Smooth muscle cell (in vitro differentiated cells): ENCODE data around the gene ADD3. TPM values are rescaled to one million over a fixed set of nuclear protein-coding genes. Genes with fewer than 3 reads are reported as not detected.

Source experiments
- DNase-seq: peaks from one replicate; lab custom pipeline; 2025; ENCODE audit not compliant: unreplicated experiment; lab: John Stamatoyannopoulos, UW
- H2AFZ ChIP-seq: fragments of 200-600 bp; sonication (generic); 2 replicates; pipeline ENCODE4 v1.6.0; 2016; ENCODE audit warnings: antibody characterized with exemption, low read depth, mild to moderate bottlenecking
- H3F3A ChIP-seq: fragments of 200-600 bp; sonication (generic); 2 replicates; pipeline ENCODE4 v1.6.0; 2017; ENCODE audit warnings: antibody characterized with exemption, low read depth
- H3K27ac ChIP-seq: fragments of 200-600 bp; sonication (generic); 2 replicates; pipeline ENCODE4 v1.5.1; 2016; ENCODE audit warnings: low read depth, mild to moderate bottlenecking
- H3K27me3 ChIP-seq: fragments of 200-600 bp; sonication (generic); 2 replicates; pipeline ENCODE4 v1.6.1; 2016; ENCODE audit warnings: low read depth, mild to moderate bottlenecking
- H3K36me3 ChIP-seq: fragments of 200-600 bp; sonication (generic); 2 replicates; pipeline ENCODE4 v1.5.1; 2016; ENCODE audit warnings: low read depth
- H3K4me1 ChIP-seq: fragments of 200-600 bp; sonication (generic); 2 replicates; pipeline ENCODE4 v1.5.1; 2016; ENCODE audit warnings: low read depth
- H3K4me2 ChIP-seq: fragments of 200-600 bp; sonication (generic); 2 replicates; pipeline ENCODE4 v1.6.0; 2016; ENCODE audit warnings: mild to moderate bottlenecking
- H3K4me3 ChIP-seq: fragments of 200-600 bp; sonication (generic); 2 replicates; pipeline ENCODE4 v1.5.1; 2016; ENCODE audit warnings: mild to moderate bottlenecking
- H3K79me2 ChIP-seq: fragments of 200-600 bp; sonication (generic); 2 replicates; pipeline ENCODE4 v1.6.0; 2016; ENCODE audit warnings: low read depth, mild to moderate bottlenecking
- H3K9ac ChIP-seq: fragments of 200-600 bp; sonication (generic); 2 replicates; pipeline ENCODE4 v1.6.0; 2016; ENCODE audit warnings: low read depth
- H3K9me3 ChIP-seq: fragments of 200-600 bp; sonication (generic); replicated peaks from 2 replicates; pipeline ENCODE4 v1.5.1; 2016; ENCODE audit warnings: low read depth
- H4K20me1 ChIP-seq: fragments of 200-600 bp; sonication (generic); 2 replicates; pipeline ENCODE4 v1.6.0; 2016; ENCODE audit warnings: low read depth
- WGBS: methylation state at CpG from one replicate; pipeline ENCODE4 v1.1.7; 2016; ENCODE audit warnings: low lambda C conversion rate; 5-methylcytosine and 5-hydroxymethylcytosine counted together
- polyA plus RNA-seq: library from polyadenylated mRNA; unstranded; fragments of >200 nt; fragmentation: Nextera tagmentation; extraction: Ambion mirVana; gene quantifications from 2 replicates; pipeline ENCODE4 v1.2.1, GENCODE V29; 2016
- total RNA-seq: library from RNA; depleted of rRNA; stranded (reverse); fragments of >200 nt; gene quantifications from 2 replicates; pipeline ENCODE4 v1.2.3, GENCODE V29; 2014
- TF ChIP-seq, protein P1 (sequence below): fragments of 200-600 bp; sonication (generic); IDR thresholded peaks from 2 replicates; pipeline ENCODE4 v1.5.1; 2017; ENCODE audit warnings: borderline replicate concordance, mild to moderate bottlenecking, antibody characterized with exemption; ENCODE audit not compliant: insufficient read depth, poor library complexity, severe bottlenecking

Gene ADD3
- total and polyA plus RNA-seq, 2 experiments from 2014 or later, result 75.0 to 155 TPM

DNA sequence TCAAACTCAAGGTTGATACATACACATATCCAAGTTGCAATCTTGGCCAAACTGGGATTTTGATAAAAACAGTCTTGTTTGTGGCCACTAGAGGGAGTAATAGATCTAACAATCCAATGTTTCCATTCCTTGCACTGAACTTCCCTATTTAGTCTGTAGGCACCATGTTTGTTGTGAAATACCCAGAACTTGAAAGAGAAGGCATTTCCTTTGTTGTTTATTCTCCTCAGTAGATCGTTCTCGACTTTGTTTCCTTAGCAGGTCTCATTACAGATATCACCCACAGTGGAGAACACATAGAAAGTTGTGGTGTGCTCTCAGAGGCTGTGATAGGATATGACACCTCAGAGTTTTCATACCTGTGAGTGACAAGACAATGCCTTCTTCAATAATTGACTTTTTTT is 129.4 kb downstream of the ADD3 start:
- no peak overlapping the region for H2AFZ ChIP-seq
- H3K27ac ChIP-seq, result no peak overlapping the region
- no peak overlapping the region for H3K4me2 ChIP-seq
- H3K9ac ChIP-seq, result no peak overlapping the region
- H3K79me2 ChIP-seq, result no peaks in the 10 kb centered on the region
- WGBS, result 8% methylated on average over 2 of the region's 2 CpGs
- H3K27me3 ChIP-seq, result no peaks in the 10 kb centered on the region
- peaks cover 9% of the 10 kb centered on the region for H3K36me3 ChIP-seq
- no peaks in the 10 kb centered on the region for H3F3A ChIP-seq
- no peak overlapping the region for H3K4me3 ChIP-seq
- TF ChIP-seq, protein P1, sequence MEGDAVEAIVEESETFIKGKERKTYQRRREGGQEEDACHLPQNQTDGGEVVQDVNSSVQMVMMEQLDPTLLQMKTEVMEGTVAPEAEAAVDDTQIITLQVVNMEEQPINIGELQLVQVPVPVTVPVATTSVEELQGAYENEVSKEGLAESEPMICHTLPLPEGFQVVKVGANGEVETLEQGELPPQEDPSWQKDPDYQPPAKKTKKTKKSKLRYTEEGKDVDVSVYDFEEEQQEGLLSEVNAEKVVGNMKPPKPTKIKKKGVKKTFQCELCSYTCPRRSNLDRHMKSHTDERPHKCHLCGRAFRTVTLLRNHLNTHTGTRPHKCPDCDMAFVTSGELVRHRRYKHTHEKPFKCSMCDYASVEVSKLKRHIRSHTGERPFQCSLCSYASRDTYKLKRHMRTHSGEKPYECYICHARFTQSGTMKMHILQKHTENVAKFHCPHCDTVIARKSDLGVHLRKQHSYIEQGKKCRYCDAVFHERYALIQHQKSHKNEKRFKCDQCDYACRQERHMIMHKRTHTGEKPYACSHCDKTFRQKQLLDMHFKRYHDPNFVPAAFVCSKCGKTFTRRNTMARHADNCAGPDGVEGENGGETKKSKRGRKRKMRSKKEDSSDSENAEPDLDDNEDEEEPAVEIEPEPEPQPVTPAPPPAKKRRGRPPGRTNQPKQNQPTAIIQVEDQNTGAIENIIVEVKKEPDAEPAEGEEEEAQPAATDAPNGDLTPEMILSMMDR, result peak; percentile 83
- H3K4me1 ChIP-seq, result no peaks in the 10 kb centered on the region
- no peak for DNase-seq
- H4K20me1 ChIP-seq, result no peaks in the 10 kb centered on the region
- H3K9me3 ChIP-seq, result no peaks in the 10 kb centered on the region

DNA sequence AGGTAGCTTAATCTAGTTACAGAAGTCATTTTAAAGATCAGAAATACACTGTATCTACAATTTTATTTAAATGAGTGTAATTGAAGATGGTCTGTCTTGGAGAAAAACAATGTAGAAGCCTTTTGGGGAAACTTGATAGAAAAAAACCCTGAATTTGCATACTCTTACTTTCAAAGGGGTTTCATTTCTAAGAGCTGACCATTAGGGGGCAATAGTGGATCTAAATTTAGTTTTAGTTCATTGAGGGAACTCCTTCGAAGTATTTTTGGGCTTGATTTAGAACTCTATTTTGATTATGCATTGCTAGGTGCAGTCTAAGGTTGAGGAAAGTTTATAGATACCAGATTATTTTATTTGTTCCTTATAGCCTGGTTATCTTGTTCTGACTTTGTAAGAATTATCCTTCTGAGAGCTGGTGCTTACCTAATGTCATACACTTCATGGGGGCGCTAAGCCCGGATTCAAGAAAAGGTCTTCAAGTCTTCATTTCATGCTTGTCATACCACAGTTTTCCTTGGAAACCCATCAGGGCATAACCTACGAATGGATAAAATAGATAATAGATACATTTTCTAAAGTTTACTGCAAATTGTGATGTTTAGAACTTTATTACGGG is 130.5 kb downstream of the ADD3 start:
- Histone ChIP-seq H2AFZ (no peak overlapping the region), H3K9me3 (no peaks in the 10 kb centered on the region), H3K4me3 (no peak overlapping the region), H3K9ac (no peak overlapping the region), H3K4me2 (no peak overlapping the region), H3K4me1 (no peaks in the 10 kb centered on the region), H3F3A (no peaks in the 10 kb centered on the region), H3K27ac (no peak overlapping the region), H3K79me2 (no peaks in the 10 kb centered on the region), H3K36me3 (peaks cover 3% of the 10 kb centered on the region), H3K27me3 (no peaks in the 10 kb centered on the region), H4K20me1 (no peaks in the 10 kb centered on the region)
- TF ChIP-seq, protein P1, result peak; percentile 57
- no peak for DNase-seq
- 73% methylated on average over 5 of the region's 5 CpGs for WGBS

DNA sequence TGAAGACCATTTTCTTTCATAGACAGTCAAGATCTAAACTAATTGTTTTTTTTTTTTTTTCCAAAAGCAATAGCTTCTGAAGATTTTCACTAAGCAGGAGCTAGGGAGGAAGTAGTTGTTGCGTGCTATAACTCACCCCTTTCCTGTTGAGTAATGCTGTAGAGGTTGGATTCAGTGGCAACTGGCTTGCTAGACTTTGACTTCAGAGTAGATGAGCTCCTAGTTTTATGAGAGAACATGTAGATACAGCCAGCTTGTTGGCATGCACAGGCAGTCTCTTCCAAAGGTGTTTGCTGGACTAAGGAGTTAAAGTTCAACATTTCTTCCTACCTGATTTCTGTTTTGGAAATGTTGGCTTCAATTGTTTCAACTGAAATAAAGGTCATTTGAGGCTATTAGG is 133.4 kb downstream of the ADD3 start:
- no peaks in the 10 kb centered on the region for H3K27me3 ChIP-seq
- H3F3A ChIP-seq, result no peaks in the 10 kb centered on the region
- 84% methylated on average over 1 of the region's 1 CpG for WGBS
- no peak overlapping the region for H2AFZ ChIP-seq
- H3K4me2 ChIP-seq, result no peak overlapping the region
- DNase-seq, result no peak
- H4K20me1 ChIP-seq, result no peaks in the 10 kb centered on the region
- H3K36me3 ChIP-seq, result no peaks in the 10 kb centered on the region
- H3K9ac ChIP-seq, result no peak overlapping the region
- no peaks in the 10 kb centered on the region for H3K4me1 ChIP-seq
- TF ChIP-seq, protein P1, result no peak
- H3K9me3 ChIP-seq, result no peaks in the 10 kb centered on the region
- H3K79me2 ChIP-seq, result no peaks in the 10 kb centered on the region
- no peak overlapping the region for H3K4me3 ChIP-seq
- H3K27ac ChIP-seq, result no peak overlapping the region

DNA sequence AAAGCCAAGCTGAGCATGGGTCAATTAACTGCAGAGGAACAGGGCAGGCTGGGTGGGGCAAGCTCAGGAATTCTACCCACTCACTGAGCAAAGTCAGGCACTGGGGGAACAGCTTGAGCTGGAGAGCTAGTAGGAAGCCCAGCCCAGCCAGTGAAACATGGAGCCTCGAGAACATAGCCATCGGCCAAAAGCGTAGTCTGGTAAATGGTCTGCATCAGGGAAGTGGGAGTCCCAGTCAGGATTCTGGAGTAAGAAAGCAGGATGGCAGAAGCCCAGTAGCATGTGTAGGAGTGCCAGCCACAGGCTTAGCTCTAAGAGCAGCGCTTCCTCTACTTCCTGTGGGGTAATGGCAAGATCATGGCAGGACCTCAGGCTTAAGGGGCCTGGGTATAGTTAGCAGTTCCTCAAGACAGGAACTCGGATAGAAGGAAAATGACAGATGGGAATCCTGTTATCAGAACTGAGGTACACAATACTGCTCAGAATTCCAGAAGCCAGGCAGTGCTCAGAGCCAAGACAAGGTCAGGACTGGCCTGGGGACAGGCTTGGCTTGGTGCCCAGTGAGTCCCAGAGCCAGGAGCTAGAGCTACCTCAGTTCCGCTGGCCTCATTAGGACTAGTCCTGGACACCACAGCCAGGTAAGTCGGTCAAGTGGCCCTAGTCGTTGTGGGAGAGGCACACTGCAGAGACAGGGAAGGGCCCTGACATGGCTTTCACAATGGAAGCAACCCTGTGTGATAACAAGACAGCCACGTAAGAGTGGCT is 134.3 kb downstream of the ADD3 start:
- no peaks in the 10 kb centered on the region for H3K9me3 ChIP-seq
- 88% methylated on average over 9 of the region's 9 CpGs for WGBS

More for the DNA sequence above, 134.3 kb downstream of the ADD3 start:
- Histone ChIP-seq H3K4me1 (no peaks in the 10 kb centered on the region), H2AFZ (no peak overlapping the region), H3K4me3 (no peak overlapping the region), H3K36me3 (no peaks in the 10 kb centered on the region), H4K20me1 (no peaks in the 10 kb centered on the region), H3K79me2 (no peaks in the 10 kb centered on the region), H3K9ac (no peak overlapping the region), H3K4me2 (no peak overlapping the region), H3F3A (no peaks in the 10 kb centered on the region), H3K27ac (no peak overlapping the region), H3K27me3 (no peaks in the 10 kb centered on the region)
- TF ChIP-seq, protein P1, result no peak
- DNase-seq, result no peak
